Amygdala (tissue), 56 donors: ENCODE data around the gene SDSL.

Experiments used
- DNase-seq, 56 donors: peaks; one replicate each; lab custom pipeline; 2025; lab: John Stamatoyannopoulos, UW

Gene SDSL

GRCh38 chr12:113465808-113466453 is 43.8 kb downstream of the SDSL start:
- no peak for DNase-seq

- DNase-seq, result no peak
Observed at GRCh38 chr12:113466454-113467141, 44.4 kb downstream of the SDSL start.

GRCh38 chr12:113467142-113467501 is 44.9 kb downstream of the SDSL start:
- no peak for DNase-seq

- no peak for DNase-seq
Observed at GRCh38 chr12:113467502-113468364, 45.6 kb downstream of the SDSL start.

- DNase-seq, result no peak
Observed at GRCh38 chr12:113468365-113469223, 46.4 kb downstream of the SDSL start.

GRCh38 chr12:113469224-113469948 is 47.2 kb downstream of the SDSL start:
- DNase-seq, result no peak

GRCh38 chr12:113469949-113470743 is 48.0 kb downstream of the SDSL start:
- no peak for DNase-seq

- no peak for DNase-seq
Observed at GRCh38 chr12:113470871-113471618, 48.9 kb downstream of the SDSL start.

GRCh38 chr12:113471619-113472171 is 49.5 kb downstream of the SDSL start, which contains the start of gene LHX5:
Gene LHX5, minus strand, starts transcription at chr12:113471871. Its CDS starts 373 bp downstream, at chr12:113471498.
- peak in 1 of 56 donors; percentile 4 for DNase-seq

- no peak for DNase-seq
Observed at GRCh38 chr12:113472191-113473121, 50.3 kb downstream of the SDSL start.

GRCh38 chr12:113473400-113473799 is 51.2 kb downstream of the SDSL start:
- no peak for DNase-seq

- no peak for DNase-seq
Observed at GRCh38 chr12:113473942-113474341, 51.8 kb downstream of the SDSL start.

GRCh38 chr12:113474635-113475436 is 52.7 kb downstream of the SDSL start:
- no peak for DNase-seq

GRCh38 chr12:113475451-113476175 is 53.4 kb downstream of the SDSL start:
- no peak for DNase-seq
